SK-N-SH treated with all-trans-retinoic acid at 6 μM for 48 hours (cell line): ENCODE data around the gene TBC1D4.

ENCODE experiments used
- ATAC-seq: fragments of 200-7000 bp; cut with Tn5 transposase; 3 replicates; pipeline ENCODE4 v1.9.1; 2020; ENCODE audit warnings: mild to moderate bottlenecking, moderate library complexity
- BACH2 ChIP-seq: fragments of 250-450 bp; sonication (Bioruptor Pico); IDR thresholded peaks from 2 replicates; pipeline ENCODE4 v1.9.0; 2021; ENCODE audit warnings: mild to moderate bottlenecking, borderline replicate concordance
- CSDC2 ChIP-seq: fragments of 250-450 bp; sonication (Bioruptor Pico); IDR thresholded peaks from 2 replicates; pipeline ENCODE4 v1.5.0; 2020; ENCODE audit warnings: mild to moderate bottlenecking, moderate library complexity
- ESRRG ChIP-seq: fragments of 250-450 bp; sonication (Bioruptor Pico); IDR thresholded peaks from 2 replicates; pipeline ENCODE4 v1.6.1; 2021; ENCODE audit warnings: mild to moderate bottlenecking
- GLIS3 ChIP-seq: fragments of 250-450 bp; sonication (Bioruptor Pico); IDR thresholded peaks from 2 replicates; pipeline ENCODE4 v1.5.0; 2020; ENCODE audit warnings: mild to moderate bottlenecking, moderate library complexity
- ISL1 ChIP-seq: fragments of 250-450 bp; sonication (Bioruptor Pico); IDR thresholded peaks from 2 replicates; pipeline ENCODE4 v2.1.2; 2022; ENCODE audit warnings: mild to moderate bottlenecking, moderate library complexity
- OSR1 ChIP-seq: fragments of 250-450 bp; sonication (Bioruptor Pico); IDR thresholded peaks from 2 replicates; pipeline ENCODE4 v1.8.0; 2022; ENCODE audit warnings: moderate library complexity, mild to moderate bottlenecking, inconsistent platforms
- PATZ1 ChIP-seq: fragments of 250-450 bp; sonication (Bioruptor Pico); IDR thresholded peaks from 2 replicates; pipeline ENCODE4 v1.8.0; 2020; ENCODE audit warnings: mild to moderate bottlenecking, moderate library complexity, borderline replicate concordance
- PPARA ChIP-seq: fragments of 250-450 bp; sonication (Bioruptor Pico); IDR thresholded peaks from 2 replicates; pipeline ENCODE4 v1.5.0; 2020; ENCODE audit warnings: mild to moderate bottlenecking, borderline replicate concordance
- RARB ChIP-seq: fragments of 250-450 bp; sonication (Bioruptor Pico); IDR thresholded peaks from 2 replicates; pipeline ENCODE4 v1.8.0; 2021; ENCODE audit warnings: mild to moderate bottlenecking, moderate library complexity
- SNAI2 ChIP-seq: fragments of 250-450 bp; sonication (Bioruptor Pico); IDR thresholded peaks from 2 replicates; pipeline ENCODE4 v1.5.0; 2020; ENCODE audit warnings: mild to moderate bottlenecking, moderate library complexity
- TCF4 ChIP-seq: fragments of 250-450 bp; sonication (Bioruptor Pico); IDR thresholded peaks from 2 replicates; pipeline ENCODE4 v1.8.0; 2021; ENCODE audit warnings: mild to moderate bottlenecking, moderate library complexity, borderline replicate concordance
- TOX ChIP-seq: fragments of 250-450 bp; sonication (Bioruptor Pico); IDR thresholded peaks from 2 replicates; pipeline ENCODE4 v1.8.0; 2021; ENCODE audit warnings: mild to moderate bottlenecking, moderate library complexity, borderline replicate concordance
- ZC3H10 ChIP-seq: fragments of 250-450 bp; sonication (Bioruptor Pico); IDR thresholded peaks from 2 replicates; pipeline ENCODE4 v1.5.1; 2021; ENCODE audit warnings: mild to moderate bottlenecking, moderate library complexity
- ZFP3 ChIP-seq: fragments of 250-450 bp; sonication (Bioruptor Pico); IDR thresholded peaks from 2 replicates; pipeline ENCODE4 v1.5.0; 2020; ENCODE audit warnings: mild to moderate bottlenecking, moderate library complexity
- ZFP30 ChIP-seq: fragments of 450-650 bp; formaldehyde crosslinking; IDR thresholded peaks from 2 replicates; pipeline ENCODE4 v1.5.0; 2022; ENCODE audit warnings: mild to moderate bottlenecking, moderate library complexity
- ZNF565 ChIP-seq: fragments of 450-650 bp; formaldehyde crosslinking; conservative IDR thresholded peaks from 2 replicates; pipeline ENCODE4 v1.5.0; 2020; ENCODE audit warnings: low read depth, mild to moderate bottlenecking, moderate library complexity
- ZNF70 ChIP-seq: fragments of 450-650 bp; formaldehyde crosslinking; IDR thresholded peaks from 2 replicates; pipeline ENCODE4 v1.5.0; 2020; ENCODE audit warnings: mild to moderate bottlenecking, moderate library complexity
- ZNF8 ChIP-seq: fragments of 450-650 bp; formaldehyde crosslinking; IDR thresholded peaks from 2 replicates; pipeline ENCODE4 v1.5.0; 2020; ENCODE audit warnings: mild to moderate bottlenecking, moderate library complexity
- TF ChIP-seq, protein P1 (sequence below): fragments of 250-450 bp; sonication (Bioruptor Pico); IDR thresholded peaks from 2 replicates; pipeline ENCODE4 v1.5.0; 2020; ENCODE audit warnings: mild to moderate bottlenecking, moderate library complexity
- TF ChIP-seq, protein P2 (sequence below): fragments of 250-450 bp; sonication (Bioruptor Pico); IDR thresholded peaks from 2 replicates; pipeline ENCODE4 v1.5.1; 2020; ENCODE audit warnings: low read depth, mild to moderate bottlenecking, moderate library complexity

The TBC1D4 gene

DNA sequence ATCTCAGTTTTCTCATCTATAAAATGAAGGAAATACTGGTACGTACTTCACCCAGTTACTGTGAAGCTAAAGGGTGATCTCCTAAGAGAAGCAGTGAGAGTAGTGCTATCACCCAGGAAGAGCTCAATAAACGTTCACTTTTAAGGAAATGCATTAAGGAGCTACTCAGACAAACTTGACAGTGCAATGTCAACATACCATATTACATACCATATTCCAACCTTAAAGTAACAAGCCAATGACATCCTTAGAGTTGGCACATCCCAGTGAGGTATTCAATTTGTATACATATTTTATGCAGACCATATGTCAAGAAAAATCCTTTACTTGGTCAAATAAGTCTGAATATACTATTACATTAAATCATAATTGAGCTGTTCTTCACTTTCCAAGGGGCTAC lies 7.0 kb downstream of the TBC1D4 start:
- TF ChIP-seq, protein P1, sequence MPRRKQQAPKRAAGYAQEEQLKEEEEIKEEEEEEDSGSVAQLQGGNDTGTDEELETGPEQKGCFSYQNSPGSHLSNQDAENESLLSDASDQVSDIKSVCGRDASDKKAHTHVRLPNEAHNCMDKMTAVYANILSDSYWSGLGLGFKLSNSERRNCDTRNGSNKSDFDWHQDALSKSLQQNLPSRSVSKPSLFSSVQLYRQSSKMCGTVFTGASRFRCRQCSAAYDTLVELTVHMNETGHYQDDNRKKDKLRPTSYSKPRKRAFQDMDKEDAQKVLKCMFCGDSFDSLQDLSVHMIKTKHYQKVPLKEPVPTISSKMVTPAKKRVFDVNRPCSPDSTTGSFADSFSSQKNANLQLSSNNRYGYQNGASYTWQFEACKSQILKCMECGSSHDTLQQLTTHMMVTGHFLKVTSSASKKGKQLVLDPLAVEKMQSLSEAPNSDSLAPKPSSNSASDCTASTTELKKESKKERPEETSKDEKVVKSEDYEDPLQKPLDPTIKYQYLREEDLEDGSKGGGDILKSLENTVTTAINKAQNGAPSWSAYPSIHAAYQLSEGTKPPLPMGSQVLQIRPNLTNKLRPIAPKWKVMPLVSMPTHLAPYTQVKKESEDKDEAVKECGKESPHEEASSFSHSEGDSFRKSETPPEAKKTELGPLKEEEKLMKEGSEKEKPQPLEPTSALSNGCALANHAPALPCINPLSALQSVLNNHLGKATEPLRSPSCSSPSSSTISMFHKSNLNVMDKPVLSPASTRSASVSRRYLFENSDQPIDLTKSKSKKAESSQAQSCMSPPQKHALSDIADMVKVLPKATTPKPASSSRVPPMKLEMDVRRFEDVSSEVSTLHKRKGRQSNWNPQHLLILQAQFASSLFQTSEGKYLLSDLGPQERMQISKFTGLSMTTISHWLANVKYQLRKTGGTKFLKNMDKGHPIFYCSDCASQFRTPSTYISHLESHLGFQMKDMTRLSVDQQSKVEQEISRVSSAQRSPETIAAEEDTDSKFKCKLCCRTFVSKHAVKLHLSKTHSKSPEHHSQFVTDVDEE (CRISPR knock-in tag): no peak
- no peak for TF ChIP-seq SNAI2 (CRISPR knock-in tag)
- no peak for ATAC-seq

DNA sequence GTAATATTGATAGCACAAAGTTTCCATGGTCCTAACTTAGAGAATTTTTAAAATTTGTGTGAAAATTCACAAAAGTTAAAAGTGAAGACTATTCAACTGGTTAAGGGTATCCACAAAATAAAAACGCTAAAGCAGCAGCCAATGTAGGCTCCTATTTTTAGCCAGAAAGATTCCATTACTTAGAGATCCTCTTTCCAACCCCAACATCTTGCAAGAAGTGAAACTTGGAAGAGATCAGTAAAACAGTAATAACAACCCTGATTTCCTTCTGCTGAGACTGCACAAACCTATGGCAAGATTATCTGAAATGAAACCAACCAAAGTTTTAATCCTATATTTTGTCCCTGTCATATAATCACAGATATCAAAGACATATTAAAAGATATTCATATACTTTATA lies 8.5 kb downstream of the TBC1D4 start:
- no peak for ATAC-seq
- no peak for TF ChIP-seq ZNF8 (CRISPR knock-in tag)

DNA sequence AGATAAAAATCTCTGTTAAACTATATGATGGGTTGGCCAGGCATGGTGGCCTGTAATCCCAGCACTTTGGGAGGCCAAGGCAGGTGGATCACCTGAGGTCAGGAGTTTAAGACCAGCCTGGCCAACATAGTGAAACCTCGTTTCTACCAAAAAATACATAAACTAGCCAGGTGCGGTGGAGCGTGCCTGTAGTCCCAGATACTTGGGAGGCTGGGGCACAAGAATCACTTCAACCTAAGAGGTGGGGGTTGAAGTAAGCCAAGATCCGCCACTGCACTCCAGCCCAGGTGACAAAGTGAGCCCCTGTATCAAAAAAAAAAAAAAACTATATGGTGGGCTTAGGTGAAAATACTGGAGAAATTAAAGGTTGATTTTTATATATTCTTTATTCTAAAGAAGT lies 11.3 kb downstream of the TBC1D4 start:
- TF ChIP-seq ZNF565 (CRISPR knock-in tag): no peak
- no peak for ATAC-seq

DNA sequence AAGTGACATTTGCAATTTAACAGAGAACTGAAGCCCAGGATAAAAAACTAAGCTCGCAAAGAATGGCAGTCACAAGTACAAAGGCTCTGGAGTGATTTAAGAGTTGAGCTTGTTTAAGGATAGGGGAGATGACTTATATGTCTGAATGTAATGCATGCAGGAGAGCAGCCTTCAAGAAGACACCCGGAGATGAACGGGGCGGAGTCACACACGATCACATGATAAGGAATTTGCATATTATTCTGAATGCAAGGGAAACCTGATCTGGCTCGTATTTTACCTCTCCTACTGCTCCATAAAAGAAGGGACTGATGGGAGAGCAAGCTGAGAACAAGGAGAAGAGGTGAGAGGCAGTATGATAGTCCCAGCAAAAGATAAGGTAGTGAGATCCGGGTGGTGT lies 12.9 kb downstream of the TBC1D4 start:
- no peak for TF ChIP-seq TCF4 (CRISPR knock-in tag)
- TF ChIP-seq TOX: no peak
- TF ChIP-seq CSDC2 (CRISPR knock-in tag): no peak
- TF ChIP-seq, protein P2, sequence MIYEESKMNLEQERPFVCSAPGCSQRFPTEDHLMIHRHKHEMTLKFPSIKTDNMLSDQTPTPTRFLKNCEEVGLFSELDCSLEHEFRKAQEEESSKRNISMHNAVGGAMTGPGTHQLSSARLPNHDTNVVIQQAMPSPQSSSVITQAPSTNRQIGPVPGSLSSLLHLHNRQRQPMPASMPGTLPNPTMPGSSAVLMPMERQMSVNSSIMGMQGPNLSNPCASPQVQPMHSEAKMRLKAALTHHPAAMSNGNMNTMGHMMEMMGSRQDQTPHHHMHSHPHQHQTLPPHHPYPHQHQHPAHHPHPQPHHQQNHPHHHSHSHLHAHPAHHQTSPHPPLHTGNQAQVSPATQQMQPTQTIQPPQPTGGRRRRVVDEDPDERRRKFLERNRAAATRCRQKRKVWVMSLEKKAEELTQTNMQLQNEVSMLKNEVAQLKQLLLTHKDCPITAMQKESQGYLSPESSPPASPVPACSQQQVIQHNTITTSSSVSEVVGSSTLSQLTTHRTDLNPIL: no peak
- no peak for TF ChIP-seq PPARA (CRISPR knock-in tag)
- TF ChIP-seq ESRRG: no peak
- TF ChIP-seq ISL1 (CRISPR knock-in tag): no peak
- TF ChIP-seq ZFP3 (CRISPR knock-in tag): no peak
- no peak for TF ChIP-seq ZC3H10 (CRISPR knock-in tag)
- TF ChIP-seq OSR1 (CRISPR knock-in tag): no peak
- ATAC-seq: no peak

DNA sequence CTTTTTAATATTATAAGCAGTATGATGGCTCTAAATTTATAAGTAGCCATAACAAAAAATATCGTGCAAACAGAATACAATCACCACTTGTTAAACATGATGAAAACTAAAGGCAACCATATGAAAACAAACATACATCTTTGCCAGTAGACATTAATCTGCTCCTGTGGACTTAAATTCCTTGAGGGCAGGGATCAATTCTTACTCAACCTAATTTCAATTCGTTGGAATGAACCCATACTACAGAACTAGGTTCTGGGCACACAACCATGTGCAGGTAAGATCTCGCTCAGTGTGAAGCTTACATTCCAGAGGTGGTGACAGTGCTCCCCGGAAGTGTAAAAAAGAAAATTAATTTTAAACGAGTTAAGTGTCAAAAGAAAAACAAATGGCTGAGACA lies 13.4 kb downstream of the TBC1D4 start:
- no peak for TF ChIP-seq SNAI2 (CRISPR knock-in tag)
- no peak for TF ChIP-seq GLIS3 (CRISPR knock-in tag)
- TF ChIP-seq ZFP3 (CRISPR knock-in tag): no peak
- ATAC-seq: no peak

DNA sequence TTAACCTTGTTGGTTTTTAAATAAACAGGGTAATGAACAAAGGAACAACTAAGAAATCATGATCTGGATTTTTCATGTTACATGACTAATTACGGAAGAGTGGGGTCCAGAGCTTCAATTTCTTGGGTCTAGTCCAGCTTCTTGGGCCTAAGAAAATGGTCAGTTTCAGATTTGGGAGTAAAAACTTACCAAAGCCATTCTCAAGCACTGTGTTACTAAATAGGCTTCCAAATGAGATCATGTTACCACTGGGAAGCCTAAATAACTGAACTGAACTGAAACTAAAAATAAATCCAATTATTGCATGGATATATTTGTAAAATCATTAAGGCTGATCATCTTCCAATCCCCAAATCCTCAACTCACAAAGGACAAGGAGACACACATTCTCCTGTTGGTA lies 13.9 kb downstream of the TBC1D4 start:
- no peak for TF ChIP-seq ZNF70
- no peak for TF ChIP-seq TOX
- no peak for TF ChIP-seq CSDC2 (CRISPR knock-in tag)
- no peak for TF ChIP-seq ZNF565 (CRISPR knock-in tag)
- TF ChIP-seq ZFP3 (CRISPR knock-in tag): no peak
- TF ChIP-seq PATZ1: no peak
- TF ChIP-seq RARB (CRISPR knock-in tag): no peak
- TF ChIP-seq ESRRG: no peak
- no peak for TF ChIP-seq BACH2 (CRISPR knock-in tag)
- no peak for TF ChIP-seq TCF4 (CRISPR knock-in tag)
- TF ChIP-seq SNAI2 (CRISPR knock-in tag): no peak
- TF ChIP-seq OSR1 (CRISPR knock-in tag): no peak
- no peak for TF ChIP-seq ZC3H10 (CRISPR knock-in tag)
- TF ChIP-seq ISL1 (CRISPR knock-in tag): no peak
- no peak for TF ChIP-seq ZFP30
- no peak for TF ChIP-seq PPARA (CRISPR knock-in tag)
- TF ChIP-seq, protein P1 (CRISPR knock-in tag): no peak
- ATAC-seq: no peak
